Ishikawa (cell line): ENCODE results near the gene PDGFC.

Source experiments
- CEBPB ChIP-seq: IDR thresholded peaks from 2 replicates; pipeline ENCODE4 v1.6.1; 2012
- CREB1 ChIP-seq: IDR thresholded peaks from 2 replicates; pipeline ENCODE4 v1.6.1; 2012; ENCODE audit warnings: low read depth
- EGR1 ChIP-seq: IDR thresholded peaks from 2 replicates; pipeline ENCODE4 v1.6.1; 2012
- EP300 ChIP-seq: IDR thresholded peaks from 2 replicates; pipeline ENCODE4 v1.6.1; 2012; ENCODE audit warnings: borderline replicate concordance
- FOXM1 ChIP-seq: IDR thresholded peaks from 2 replicates; pipeline ENCODE4 v1.6.1; 2012; ENCODE audit warnings: low read depth, borderline replicate concordance
- NFIC ChIP-seq: IDR thresholded peaks from 2 replicates; pipeline ENCODE4 v1.6.1; 2012
- RAD21 ChIP-seq: IDR thresholded peaks from 2 replicates; pipeline ENCODE4 v1.6.1; 2012; ENCODE audit warnings: low read depth
- TAF1 ChIP-seq: IDR thresholded peaks from 2 replicates; pipeline ENCODE4 v1.6.1; 2012; ENCODE audit warnings: low read depth, mild to moderate bottlenecking
- TCF12 ChIP-seq: IDR thresholded peaks from 2 replicates; pipeline ENCODE4 v1.6.1; 2012; ENCODE audit warnings: low read depth
- TEAD4 ChIP-seq: IDR thresholded peaks from 2 replicates; pipeline ENCODE4 v1.6.1; 2012
- YY1 ChIP-seq: IDR thresholded peaks from 2 replicates; pipeline ENCODE4 v1.6.1; 2012; ENCODE audit warnings: low read depth
- ZBTB7A ChIP-seq: IDR thresholded peaks from 2 replicates; pipeline ENCODE4 v1.6.1; 2012; ENCODE audit warnings: low read depth
- TF ChIP-seq, protein P1 (sequence below): IDR thresholded peaks from 2 replicates; pipeline ENCODE4 v1.6.1; 2012; ENCODE audit warnings: low read depth, mild to moderate bottlenecking
- TF ChIP-seq, protein P2 (sequence below): IDR thresholded peaks from 2 replicates; pipeline ENCODE4 v1.6.1; 2012
- TF ChIP-seq, protein P3 (sequence below): IDR thresholded peaks from 2 replicates; pipeline ENCODE4 v1.6.1; 2012

PDGFC gene

DNA sequence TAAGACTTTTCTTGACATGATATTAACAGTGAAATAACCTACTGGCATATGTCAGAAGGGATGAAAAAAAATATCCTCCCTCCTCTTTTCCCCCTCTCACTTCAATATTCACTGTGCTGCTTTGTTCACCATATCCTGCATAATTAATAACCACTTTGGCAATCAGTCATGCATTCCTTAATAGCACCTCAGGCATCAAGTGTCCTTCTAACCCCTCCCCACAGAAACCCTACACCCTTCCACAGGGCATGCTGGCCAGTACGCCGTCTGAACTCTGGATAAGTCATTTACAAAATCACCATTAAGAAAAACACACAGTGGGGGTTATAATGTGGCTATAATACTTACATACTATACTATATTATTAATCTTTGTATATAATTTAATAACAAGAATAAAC lies 165.9 kb downstream of the PDGFC start:
- TF ChIP-seq CREB1 (no peak), RAD21 (no peak), TEAD4 (peak; percentile 85), EGR1 (no peak), FOXM1 (peak; percentile 44; the same call in 1 of the 2 replicates), EP300 (peak; percentile 83; the same call in 1 of the 2 replicates), TAF1 (no peak), YY1 (no peak), NFIC (peak; percentile 66), TCF12 (peak; percentile 62), CEBPB (peak; percentile 25; the same call in 1 of the 2 replicates), ZBTB7A (no peak)
- TF ChIP-seq, protein P1, sequence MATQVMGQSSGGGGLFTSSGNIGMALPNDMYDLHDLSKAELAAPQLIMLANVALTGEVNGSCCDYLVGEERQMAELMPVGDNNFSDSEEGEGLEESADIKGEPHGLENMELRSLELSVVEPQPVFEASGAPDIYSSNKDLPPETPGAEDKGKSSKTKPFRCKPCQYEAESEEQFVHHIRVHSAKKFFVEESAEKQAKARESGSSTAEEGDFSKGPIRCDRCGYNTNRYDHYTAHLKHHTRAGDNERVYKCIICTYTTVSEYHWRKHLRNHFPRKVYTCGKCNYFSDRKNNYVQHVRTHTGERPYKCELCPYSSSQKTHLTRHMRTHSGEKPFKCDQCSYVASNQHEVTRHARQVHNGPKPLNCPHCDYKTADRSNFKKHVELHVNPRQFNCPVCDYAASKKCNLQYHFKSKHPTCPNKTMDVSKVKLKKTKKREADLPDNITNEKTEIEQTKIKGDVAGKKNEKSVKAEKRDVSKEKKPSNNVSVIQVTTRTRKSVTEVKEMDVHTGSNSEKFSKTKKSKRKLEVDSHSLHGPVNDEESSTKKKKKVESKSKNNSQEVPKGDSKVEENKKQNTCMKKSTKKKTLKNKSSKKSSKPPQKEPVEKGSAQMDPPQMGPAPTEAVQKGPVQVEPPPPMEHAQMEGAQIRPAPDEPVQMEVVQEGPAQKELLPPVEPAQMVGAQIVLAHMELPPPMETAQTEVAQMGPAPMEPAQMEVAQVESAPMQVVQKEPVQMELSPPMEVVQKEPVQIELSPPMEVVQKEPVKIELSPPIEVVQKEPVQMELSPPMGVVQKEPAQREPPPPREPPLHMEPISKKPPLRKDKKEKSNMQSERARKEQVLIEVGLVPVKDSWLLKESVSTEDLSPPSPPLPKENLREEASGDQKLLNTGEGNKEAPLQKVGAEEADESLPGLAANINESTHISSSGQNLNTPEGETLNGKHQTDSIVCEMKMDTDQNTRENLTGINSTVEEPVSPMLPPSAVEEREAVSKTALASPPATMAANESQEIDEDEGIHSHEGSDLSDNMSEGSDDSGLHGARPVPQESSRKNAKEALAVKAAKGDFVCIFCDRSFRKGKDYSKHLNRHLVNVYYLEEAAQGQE: no peak
- TF ChIP-seq, protein P2, sequence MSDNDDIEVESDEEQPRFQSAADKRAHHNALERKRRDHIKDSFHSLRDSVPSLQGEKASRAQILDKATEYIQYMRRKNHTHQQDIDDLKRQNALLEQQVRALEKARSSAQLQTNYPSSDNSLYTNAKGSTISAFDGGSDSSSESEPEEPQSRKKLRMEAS: 0 out of 2 replicates have a peak, but pooled peaks have one; percentile 10
- TF ChIP-seq, protein P3, sequence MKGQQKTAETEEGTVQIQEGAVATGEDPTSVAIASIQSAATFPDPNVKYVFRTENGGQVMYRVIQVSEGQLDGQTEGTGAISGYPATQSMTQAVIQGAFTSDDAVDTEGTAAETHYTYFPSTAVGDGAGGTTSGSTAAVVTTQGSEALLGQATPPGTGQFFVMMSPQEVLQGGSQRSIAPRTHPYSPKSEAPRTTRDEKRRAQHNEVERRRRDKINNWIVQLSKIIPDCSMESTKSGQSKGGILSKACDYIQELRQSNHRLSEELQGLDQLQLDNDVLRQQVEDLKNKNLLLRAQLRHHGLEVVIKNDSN: no peak

DNA sequence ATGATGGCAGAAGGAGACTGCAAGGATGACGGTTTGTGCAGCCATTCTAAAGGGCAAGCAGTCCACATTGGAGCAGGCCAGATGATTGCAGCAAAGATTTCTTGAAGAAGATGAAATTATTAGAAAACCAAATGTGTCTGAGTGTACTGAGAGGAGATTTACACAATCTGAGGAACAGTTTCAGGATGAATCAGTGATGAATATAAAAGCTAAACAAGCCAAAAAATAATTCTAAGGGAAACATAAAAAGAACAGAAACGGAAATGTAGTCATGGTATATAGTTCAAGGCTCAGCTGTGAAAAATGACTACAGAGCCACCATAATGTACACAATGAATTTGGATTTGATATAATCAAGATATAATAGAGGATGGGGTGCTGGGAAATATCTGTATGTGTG lies 168.5 kb downstream of the PDGFC start:
- TF ChIP-seq, protein P2: no peak
- TF ChIP-seq TAF1 (no peak), TCF12 (no peak), YY1 (no peak), CEBPB (no peak), EGR1 (no peak), RAD21 (no peak)
- TF ChIP-seq, protein P3: no peak

DNA sequence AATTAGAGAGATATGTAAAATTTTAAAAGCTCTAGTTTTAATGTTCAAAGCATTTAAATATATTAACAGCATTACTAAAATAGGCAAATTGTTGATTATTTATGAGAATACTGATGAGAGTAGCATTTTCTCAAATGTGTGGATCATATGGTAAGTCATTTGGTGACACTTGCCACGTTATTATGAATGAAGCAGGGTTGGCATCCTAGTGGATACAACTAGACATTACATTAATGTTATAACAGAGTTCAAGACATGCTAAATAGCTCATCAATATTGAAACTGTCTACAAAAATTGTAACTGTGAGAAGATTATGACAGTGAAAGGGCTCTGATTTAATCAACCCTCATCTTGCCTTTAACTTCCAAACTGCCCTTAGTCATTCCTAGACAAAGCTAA lies 171.1 kb downstream of the PDGFC start:
- TF ChIP-seq, protein P2: no peak
- TF ChIP-seq TCF12: no peak
- TF ChIP-seq RAD21: no peak
- no peak for TF ChIP-seq EP300
- TF ChIP-seq, protein P3: no peak
- no peak for TF ChIP-seq FOXM1
- no peak for TF ChIP-seq CEBPB
- TF ChIP-seq TAF1: no peak
- no peak for TF ChIP-seq TEAD4
- TF ChIP-seq, protein P1: no peak

DNA sequence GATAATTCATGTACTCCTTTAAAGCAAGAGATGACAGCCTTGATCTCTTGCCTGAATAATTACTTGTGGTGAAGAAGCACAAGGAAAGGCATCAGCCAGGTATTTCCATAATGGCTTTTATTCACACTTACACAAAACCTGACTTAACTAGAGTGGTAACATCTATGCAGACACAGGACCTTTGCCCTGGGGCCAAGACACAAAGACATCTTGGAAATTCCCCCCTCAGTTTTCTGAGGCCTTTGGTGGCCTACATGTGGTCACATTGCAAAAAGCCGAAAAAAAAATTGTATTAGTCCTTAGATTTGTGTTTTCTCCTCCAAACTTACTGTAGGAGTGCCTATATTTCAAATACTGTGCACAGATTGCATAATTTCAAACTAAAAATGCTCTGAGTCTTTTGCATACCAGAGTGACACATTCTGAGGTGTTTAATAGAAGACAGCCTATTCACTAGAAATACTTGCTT lies 172.4 kb downstream of the PDGFC start:
- TF ChIP-seq CREB1: no peak
- TF ChIP-seq ZBTB7A: no peak
- no peak for TF ChIP-seq NFIC
- TF ChIP-seq RAD21: no peak
- TF ChIP-seq CEBPB: 0 out of 2 replicates have a peak, but pooled peaks have one; percentile 33
- TF ChIP-seq FOXM1: no peak
- TF ChIP-seq TAF1: no peak
- TF ChIP-seq, protein P2: no peak

DNA sequence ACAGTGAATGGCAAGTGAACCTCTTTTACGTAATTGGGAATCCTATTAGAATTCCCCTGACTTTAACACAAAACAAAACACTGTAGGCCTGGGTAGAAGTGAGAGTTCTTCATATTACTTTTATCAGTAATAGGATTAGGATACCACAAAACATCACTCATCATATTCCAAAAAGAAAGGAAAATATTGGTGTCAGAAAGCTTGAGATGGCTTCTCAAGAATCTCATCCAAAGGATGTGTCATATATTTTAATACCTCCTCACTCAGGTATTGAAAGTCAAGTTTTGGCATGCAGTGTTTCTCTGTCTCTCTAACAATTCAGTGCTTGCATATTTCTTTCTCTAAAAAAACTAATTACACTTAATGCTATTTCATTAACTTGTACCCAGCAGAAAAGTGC lies 173.2 kb downstream of the PDGFC start:
- TF ChIP-seq RAD21 (no peak), TEAD4 (no peak), FOXM1 (no peak), EGR1 (no peak), CEBPB (no peak)
- TF ChIP-seq, protein P1: no peak
